ENCODE data around the gene PDHA2. TPM values are rescaled to one million over a fixed set of nuclear protein-coding genes. Genes with fewer than 3 reads are reported as not detected.

Gene PDHA2
- polyA plus RNA-seq, 3 donors, result not detected

DNA sequence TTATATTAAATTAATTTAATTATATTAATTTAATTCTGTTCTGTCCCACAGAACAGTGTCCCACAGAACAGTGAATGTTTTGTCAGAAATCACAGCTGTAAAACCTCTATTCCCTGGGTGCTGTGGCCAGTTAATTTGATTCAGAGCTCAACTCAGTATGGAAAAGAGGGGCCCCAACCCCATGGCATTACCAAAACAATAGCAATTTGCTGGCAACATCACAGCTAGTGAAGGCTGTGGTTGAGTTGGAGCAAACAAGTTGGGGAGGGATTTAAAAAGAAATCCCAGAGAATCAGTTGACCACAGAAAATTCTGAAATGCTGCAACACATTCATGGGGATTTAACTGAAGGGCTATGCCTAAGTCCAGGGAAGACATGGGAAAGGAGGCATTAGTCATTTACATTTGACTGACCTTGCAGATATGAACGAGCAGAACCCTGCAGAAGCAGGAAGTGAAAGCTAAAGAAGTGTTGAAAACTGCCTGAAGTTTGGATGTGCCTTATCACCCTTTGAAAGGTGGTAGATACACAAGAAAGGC lies 30.1 kb downstream of the PDHA2 start:
- Histone ChIP-seq H3K36me3 (replicated peaks in 1 of 2; ENCODE audit: control insufficient read depth in 1 of 2, insufficient read depth in 2 of 2, low read length in 2 of 2) (no peaks in the 10 kb centered on the region), H3K4me3 (replicated peaks in 1 of 3; ENCODE audit: low read depth in 2 of 3, low read length in 3 of 3) (no peak overlapping the region), H3K4me2 (replicated peaks; ENCODE audit: extremely low read depth, low read length, poor library complexity, severe bottlenecking) (no peak overlapping the region), H2AFZ (ENCODE audit: insufficient read depth, low read depth, low read length, poor library complexity, severe bottlenecking) (no peak overlapping the region), H3K4me1 (ENCODE audit: control insufficient read depth in 1 of 2, insufficient read depth in 2 of 2, low read length in 2 of 2) (no peaks in the 10 kb centered on the region), H4K20me1 (ENCODE audit: insufficient read depth, low read length) (no peaks in the 10 kb centered on the region), H3K79me2 (ENCODE audit: insufficient read depth, low read length) (no peaks in the 10 kb centered on the region), H3K27me3 (ENCODE audit: control insufficient read depth in 2 of 2, insufficient read depth in 2 of 2, low read length in 2 of 2) (no peaks in the 10 kb centered on the region), H3K9ac (ENCODE audit: insufficient read depth, low read length, poor library complexity, severe bottlenecking) (no peak overlapping the region), H3K27ac (ENCODE audit: low read depth in 1 of 2, low read length in 2 of 2) (no peak overlapping the region), H3K9me3 (replicated peaks in 1 of 2; ENCODE audit: control insufficient read depth in 1 of 2, insufficient read depth in 1 of 2, low read length in 2 of 2) (peaks cover 0 to 4% of the 10 kb centered on the region in 2 donors)
- no peak overlapping the region for H3K27ac Mint-ChIP-seq
- DNase-seq, result no peak
- H3K9me3 Mint-ChIP-seq, result peaks cover 2 to 16% (median 7%) of the 10 kb centered on the region in 7 donors
- TF ChIP-seq, protein P1, sequence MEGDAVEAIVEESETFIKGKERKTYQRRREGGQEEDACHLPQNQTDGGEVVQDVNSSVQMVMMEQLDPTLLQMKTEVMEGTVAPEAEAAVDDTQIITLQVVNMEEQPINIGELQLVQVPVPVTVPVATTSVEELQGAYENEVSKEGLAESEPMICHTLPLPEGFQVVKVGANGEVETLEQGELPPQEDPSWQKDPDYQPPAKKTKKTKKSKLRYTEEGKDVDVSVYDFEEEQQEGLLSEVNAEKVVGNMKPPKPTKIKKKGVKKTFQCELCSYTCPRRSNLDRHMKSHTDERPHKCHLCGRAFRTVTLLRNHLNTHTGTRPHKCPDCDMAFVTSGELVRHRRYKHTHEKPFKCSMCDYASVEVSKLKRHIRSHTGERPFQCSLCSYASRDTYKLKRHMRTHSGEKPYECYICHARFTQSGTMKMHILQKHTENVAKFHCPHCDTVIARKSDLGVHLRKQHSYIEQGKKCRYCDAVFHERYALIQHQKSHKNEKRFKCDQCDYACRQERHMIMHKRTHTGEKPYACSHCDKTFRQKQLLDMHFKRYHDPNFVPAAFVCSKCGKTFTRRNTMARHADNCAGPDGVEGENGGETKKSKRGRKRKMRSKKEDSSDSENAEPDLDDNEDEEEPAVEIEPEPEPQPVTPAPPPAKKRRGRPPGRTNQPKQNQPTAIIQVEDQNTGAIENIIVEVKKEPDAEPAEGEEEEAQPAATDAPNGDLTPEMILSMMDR (IDR thresholded peaks at IDR 0.05), result no peak
- H3K4me3 Mint-ChIP-seq, result no peak overlapping the region
- no peaks in the 10 kb centered on the region for H3K27me3 Mint-ChIP-seq (ENCODE audit: low read depth in 3 of 3)
- WGBS (ENCODE audit: insufficient coverage), result 29% methylated on average over 1 of the region's 1 CpG
- no peaks in the 10 kb centered on the region for H3K36me3 Mint-ChIP-seq
- intact Hi-C loops (cut with micrococcal nuclease), result no loop called here
- no peaks in the 10 kb centered on the region for H3K4me1 Mint-ChIP-seq

GRCh38 chr4:95877636-95878035 lies 37.7 kb downstream of the PDHA2 start:
- Histone ChIP-seq H3K9ac (ENCODE audit: insufficient read depth, low read length, poor library complexity, severe bottlenecking) (no peak overlapping the region), H3K4me3 (replicated peaks in 1 of 3; ENCODE audit: low read depth in 2 of 3, low read length in 3 of 3) (no peak overlapping the region), H3K27me3 (ENCODE audit: control insufficient read depth in 2 of 2, insufficient read depth in 2 of 2, low read length in 2 of 2) (no peaks in the 10 kb centered on the region), H4K20me1 (ENCODE audit: insufficient read depth, low read length) (no peaks in the 10 kb centered on the region), H3K79me2 (ENCODE audit: insufficient read depth, low read length) (no peaks in the 10 kb centered on the region), H3K9me3 (replicated peaks in 1 of 2; ENCODE audit: control insufficient read depth in 1 of 2, insufficient read depth in 1 of 2, low read length in 2 of 2) (no peaks in the 10 kb centered on the region), H3K4me1 (ENCODE audit: control insufficient read depth in 1 of 2, insufficient read depth in 2 of 2, low read length in 2 of 2) (no peaks in the 10 kb centered on the region), H3K36me3 (replicated peaks in 1 of 2; ENCODE audit: control insufficient read depth in 1 of 2, insufficient read depth in 2 of 2, low read length in 2 of 2) (no peaks in the 10 kb centered on the region), H3K27ac (ENCODE audit: low read depth in 1 of 2, low read length in 2 of 2) (no peak overlapping the region), H3K4me2 (replicated peaks; ENCODE audit: extremely low read depth, low read length, poor library complexity, severe bottlenecking) (no peak overlapping the region), H2AFZ (ENCODE audit: insufficient read depth, low read depth, low read length, poor library complexity, severe bottlenecking) (no peak overlapping the region)
- H3K36me3 Mint-ChIP-seq, result no peaks in the 10 kb centered on the region
- H3K27ac Mint-ChIP-seq, result no peak overlapping the region
- peaks cover 0 to 2% (median 0%) of the 10 kb centered on the region in 7 donors for H3K9me3 Mint-ChIP-seq
- H3K4me3 Mint-ChIP-seq, result no peak overlapping the region
- intact Hi-C loops (cut with micrococcal nuclease), result no loop called here
- no peaks in the 10 kb centered on the region for H3K4me1 Mint-ChIP-seq
- DNase-seq, result no peak
- WGBS (ENCODE audit: insufficient coverage), result no CpG with 5 or more reads among the region's 1 CpG
- no peaks in the 10 kb centered on the region for H3K27me3 Mint-ChIP-seq (ENCODE audit: low read depth in 3 of 3)
- TF ChIP-seq, protein P1 (IDR thresholded peaks at IDR 0.05), result no peak

All from CD14-positive monocyte (primary cell).